Stomach (tissue), 9 donors: Measurements from ENCODE around the gene THBD. TPM values are rescaled to one million over a fixed set of nuclear protein-coding genes. Genes with fewer than 3 reads are reported as not detected.

ENCODE experiments used
- DNase-seq, 2 donors: peaks; one replicate each; pipeline versions ENCODE4 v3.0.0 to v3.0.0-alpha.2; 2013 to 2019
- H3K27ac ChIP-seq, 5 donors: fragments of 200-600 bp in 4 of 5; sonication (generic) in 4 of 5; one replicate each; pipeline ENCODE4 v1.5.1; 2013 to 2019; ENCODE audit warnings: mild to moderate bottlenecking in 1 of 5, moderate library complexity in 1 of 5
- H3K27me3 ChIP-seq, 3 donors: fragments of 200-600 bp; sonication (generic); one replicate each; pipeline ENCODE4 v1.5.1; 2017 to 2019; ENCODE audit warnings: mixed run types in 1 of 3
- H3K36me3 ChIP-seq, 4 donors: fragments of 200-600 bp; sonication (generic); 1 replicate in 3 of 4; 2 replicates in 1 of 4; pipeline ENCODE4 v1.5.1; 2016 to 2019
- H3K4me1 ChIP-seq, 4 donors: fragments of 200-600 bp; sonication (generic); one replicate each; pipeline ENCODE4 v1.5.1; 2016 to 2019
- H3K4me3 ChIP-seq, 4 donors: fragments of 200-600 bp; sonication (generic) in 3 of 4; one replicate each; pipeline ENCODE4 v1.5.1; 2016 to 2019; ENCODE audit warnings: mild to moderate bottlenecking in 1 of 4
- H3K9me3 ChIP-seq, 4 donors: fragments of 200-600 bp; sonication (generic); one replicate each; pipeline ENCODE4 v1.5.1; 2016 to 2019
- EP300 ChIP-seq: sonication (generic); formaldehyde crosslinking; IDR thresholded peaks from one replicate; pipeline ENCODE4 v1.6.1; 2017; ENCODE audit warnings: antibody characterized with exemption
- POLR2A ChIP-seq, 4 donors: fragments of 450-650 bp; IDR thresholded peaks; one replicate each; pipeline ENCODE4 v1.6.1; 2016; ENCODE audit warnings: antibody characterized with exemption in 4 of 4, control low read depth in 2 of 4, mild to moderate bottlenecking in 1 of 4, moderate library complexity in 1 of 4
- POLR2AphosphoS5 ChIP-seq, 3 donors: sonication (generic); formaldehyde crosslinking; IDR thresholded peaks; one replicate each; pipeline ENCODE4 v1.6.1; 2016; ENCODE audit warnings: antibody characterized with exemption in 3 of 3
- WGBS, 5 donors: extraction: QIAGEN DNeasy Blood & Tissue Kit in 3 of 5; methylation state at CpG; one replicate each; pipeline versions ENCODE4 v1.1.5 to v1.1.7; 2013 to 2018; 5-methylcytosine and 5-hydroxymethylcytosine counted together
- intact Hi-C: fragments of 100-400 bp; cut with DNase I; formaldehyde crosslinking; loops from one replicate; pipeline ENCODE4 v1.15.1; 2023; ENCODE audit warnings: low total_unique reads
- polyA plus RNA-seq, 3 donors: library from polyadenylated mRNA; stranded (reverse); fragments of 200-250 nt; gene quantifications; one replicate each; pipeline ENCODE4 v1.2.3, GENCODE V29; 2013
- total RNA-seq, 5 donors: library from RNA; depleted of rRNA; stranded (reverse); fragments of >200 nt; gene quantifications; one replicate each; pipeline versions ENCODE4 v1.1.0 to v1.2.3, GENCODE V29; 2014 to 2016
- TF ChIP-seq, protein P1 (sequence below), 7 experiments: fragments of 450-650 bp in 4 of 7; fragments of 200-600 bp in 3 of 7; sonication (generic) in 3 of 7; IDR thresholded peaks; one replicate each; pipeline ENCODE4 v1.5.1; 2016 to 2019; ENCODE audit warnings: antibody characterized with exemption in 7 of 7, control low read depth in 2 of 7, mild to moderate bottlenecking in 1 of 7
- donor health status: healthy with polysubstance abuse.
- donor health status: Bipolar disorder and iron deficiency.
- donor health status: healthy.

THBD gene
- total and polyA plus RNA-seq, 8 donors = 2.7 to 83.5 (median 21.8) TPM

GRCh38 chr20:23091721-23092383, 42.4 kb upstream of the THBD start:
- Histone ChIP-seq H3K9me3 (no peaks in the 10 kb centered on the region), H3K36me3 (no peaks in the 10 kb centered on the region), H3K27me3 (peaks cover 0 to 5% (median 0%) of the 10 kb centered on the region in 3 donors), H3K4me1 (peaks cover 5 to 15% (median 11%) of the 10 kb centered on the region in 4 donors), H3K27ac (peak overlapping the region in 1 of 5 donors; percentile 16), H3K4me3 (no peak overlapping the region)
- intact Hi-C loops = no loop called here
- TF ChIP-seq POLR2AphosphoS5 (IDR thresholded peaks at IDR 0.05) (no peak), EP300 (no peak), POLR2A (IDR thresholded peaks at IDR 0.05) (no peak)
- TF ChIP-seq, protein P1, sequence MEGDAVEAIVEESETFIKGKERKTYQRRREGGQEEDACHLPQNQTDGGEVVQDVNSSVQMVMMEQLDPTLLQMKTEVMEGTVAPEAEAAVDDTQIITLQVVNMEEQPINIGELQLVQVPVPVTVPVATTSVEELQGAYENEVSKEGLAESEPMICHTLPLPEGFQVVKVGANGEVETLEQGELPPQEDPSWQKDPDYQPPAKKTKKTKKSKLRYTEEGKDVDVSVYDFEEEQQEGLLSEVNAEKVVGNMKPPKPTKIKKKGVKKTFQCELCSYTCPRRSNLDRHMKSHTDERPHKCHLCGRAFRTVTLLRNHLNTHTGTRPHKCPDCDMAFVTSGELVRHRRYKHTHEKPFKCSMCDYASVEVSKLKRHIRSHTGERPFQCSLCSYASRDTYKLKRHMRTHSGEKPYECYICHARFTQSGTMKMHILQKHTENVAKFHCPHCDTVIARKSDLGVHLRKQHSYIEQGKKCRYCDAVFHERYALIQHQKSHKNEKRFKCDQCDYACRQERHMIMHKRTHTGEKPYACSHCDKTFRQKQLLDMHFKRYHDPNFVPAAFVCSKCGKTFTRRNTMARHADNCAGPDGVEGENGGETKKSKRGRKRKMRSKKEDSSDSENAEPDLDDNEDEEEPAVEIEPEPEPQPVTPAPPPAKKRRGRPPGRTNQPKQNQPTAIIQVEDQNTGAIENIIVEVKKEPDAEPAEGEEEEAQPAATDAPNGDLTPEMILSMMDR (IDR thresholded peaks at IDR 0.05) = no peak
- 23 to 59% (median 45%) methylated on average over 8 of the region's 8 CpGs for WGBS, 5 donors
- no peak for DNase-seq

- peaks cover 5 to 15% (median 11%) of the 10 kb centered on the region in 4 donors for H3K4me1 ChIP-seq
- DNase-seq = no peak
- no peak for TF ChIP-seq POLR2A (IDR thresholded peaks at IDR 0.05)
- no peak for TF ChIP-seq EP300
- TF ChIP-seq, protein P1 (IDR thresholded peaks at IDR 0.05) = no peak
- TF ChIP-seq POLR2AphosphoS5 (IDR thresholded peaks at IDR 0.05) = no peak
- 66 to 89% (median 80%) methylated on average over 4 of the region's 4 CpGs for WGBS, 5 donors
- no peaks in the 10 kb centered on the region for H3K9me3 ChIP-seq
- H3K27me3 ChIP-seq = peaks cover 0 to 5% (median 0%) of the 10 kb centered on the region in 3 donors
- intact Hi-C loops = no loop called here
- H3K27ac ChIP-seq = no peak overlapping the region
- no peak overlapping the region for H3K4me3 ChIP-seq
- H3K36me3 ChIP-seq = no peaks in the 10 kb centered on the region
Measured at GRCh38 chr20:23090878-23091277, 41.4 kb upstream of the THBD start.

- Histone ChIP-seq H3K36me3 (no peaks in the 10 kb centered on the region), H3K9me3 (no peaks in the 10 kb centered on the region), H3K4me3 (no peak overlapping the region), H3K27ac (no peak overlapping the region), H3K4me1 (peaks cover 5 to 15% (median 11%) of the 10 kb centered on the region in 4 donors), H3K27me3 (peaks cover 0 to 5% (median 0%) of the 10 kb centered on the region in 3 donors)
- WGBS, 5 donors = 66 to 73% (median 69%) methylated on average over 6 of the region's 6 CpGs
- intact Hi-C loops = no loop called here
- TF ChIP-seq, protein P1 (IDR thresholded peaks at IDR 0.05) = no peak
- TF ChIP-seq EP300 = no peak
- TF ChIP-seq POLR2A (IDR thresholded peaks at IDR 0.05) = no peak
- no peak for TF ChIP-seq POLR2AphosphoS5 (IDR thresholded peaks at IDR 0.05)
- DNase-seq = no peak
Measured at GRCh38 chr20:23090147-23090546, 40.7 kb upstream of the THBD start.

- DNase-seq = no peak
- TF ChIP-seq POLR2AphosphoS5 (IDR thresholded peaks at IDR 0.05) (no peak), POLR2A (IDR thresholded peaks at IDR 0.05) (no peak), EP300 (no peak)
- TF ChIP-seq, protein P1 (IDR thresholded peaks at IDR 0.05) = no peak
- intact Hi-C loops = no loop called here
- H3K27me3 ChIP-seq = no peaks in the 10 kb centered on the region
- WGBS, 5 donors = 85 to 96% (median 93%) methylated on average over 6 to 8 of the region's 8 CpGs
- no peak overlapping the region for H3K4me3 ChIP-seq
- no peaks in the 10 kb centered on the region for H3K36me3 ChIP-seq
- no peak overlapping the region for H3K27ac ChIP-seq
- H3K4me1 ChIP-seq = peaks cover 5 to 15% (median 11%) of the 10 kb centered on the region in 4 donors
- no peaks in the 10 kb centered on the region for H3K9me3 ChIP-seq
Measured at GRCh38 chr20:23088866-23089265, 39.4 kb upstream of the THBD start.
